Measurements from ENCODE around the gene TFIP11.

TFIP11 gene

DNA sequence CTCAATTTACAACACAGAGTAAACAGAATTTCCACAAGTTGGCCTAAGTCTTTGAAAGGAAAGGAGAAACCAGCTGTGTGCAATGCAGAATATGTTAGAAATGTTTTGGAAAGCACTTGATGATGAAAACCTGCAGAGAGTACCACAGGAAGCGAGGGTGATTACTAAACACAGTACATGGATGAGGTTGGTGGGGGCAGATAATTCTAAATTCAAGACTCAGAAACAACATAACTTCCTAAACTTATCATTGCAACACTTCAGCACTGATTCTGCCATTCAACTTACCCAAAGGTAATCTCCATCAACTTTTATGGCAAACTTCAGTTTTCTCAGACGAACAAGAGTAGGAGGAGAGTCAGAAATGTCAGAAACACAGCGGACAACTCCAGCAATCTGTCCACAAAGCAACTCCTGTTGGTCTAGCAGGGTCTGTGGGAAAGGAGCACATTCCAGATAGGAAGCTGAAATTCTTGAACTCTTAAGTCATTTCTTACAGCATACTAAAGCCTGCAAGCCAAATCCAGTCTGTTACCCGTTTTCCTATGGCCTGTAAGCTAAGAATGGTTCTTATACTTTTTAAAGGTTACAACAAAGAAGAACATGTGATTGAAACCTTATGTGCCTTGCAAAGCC lies 35.5 kb downstream of the TFIP11 start:
- no peak for DNase-seq

DNA sequence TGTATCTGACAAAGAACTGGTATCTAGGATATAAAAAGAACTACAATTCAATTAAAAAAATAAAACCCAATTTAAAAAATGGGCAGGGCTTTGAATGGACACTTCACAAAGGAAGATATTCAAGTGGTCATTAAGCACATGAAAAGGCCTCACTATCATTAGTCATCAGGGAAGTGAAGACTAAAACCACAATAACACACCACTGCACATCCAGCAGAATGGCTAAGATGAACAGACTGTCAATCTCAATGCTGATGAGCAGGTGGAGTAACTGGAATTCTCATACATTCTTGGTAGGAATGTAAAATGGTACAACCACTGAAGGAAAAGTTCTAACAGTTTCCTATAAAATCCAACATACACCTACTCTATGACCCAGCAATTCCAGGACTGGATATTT lies 37.6 kb downstream of the TFIP11 start:
- DNase-seq: no peak

GRCh38 chr22:26471522-26471921 lies 40.8 kb downstream of the TFIP11 start:
- no peak for DNase-seq

- no peak for DNase-seq
Measured at GRCh38 chr22:26470807-26471206, 41.5 kb downstream of the TFIP11 start.

- DNase-seq: no peak
Measured at GRCh38 chr22:26466196-26466595, 46.1 kb downstream of the TFIP11 start.

GRCh38 chr22:26464312-26464711 lies 48.0 kb downstream of the TFIP11 start:
- no peak for DNase-seq

- DNase-seq: no peak
Measured at GRCh38 chr22:26463688-26464087, 48.6 kb downstream of the TFIP11 start.

- no peak for DNase-seq
Measured at GRCh38 chr22:26463101-26463661, 49.1 kb downstream of the TFIP11 start.

DNA sequence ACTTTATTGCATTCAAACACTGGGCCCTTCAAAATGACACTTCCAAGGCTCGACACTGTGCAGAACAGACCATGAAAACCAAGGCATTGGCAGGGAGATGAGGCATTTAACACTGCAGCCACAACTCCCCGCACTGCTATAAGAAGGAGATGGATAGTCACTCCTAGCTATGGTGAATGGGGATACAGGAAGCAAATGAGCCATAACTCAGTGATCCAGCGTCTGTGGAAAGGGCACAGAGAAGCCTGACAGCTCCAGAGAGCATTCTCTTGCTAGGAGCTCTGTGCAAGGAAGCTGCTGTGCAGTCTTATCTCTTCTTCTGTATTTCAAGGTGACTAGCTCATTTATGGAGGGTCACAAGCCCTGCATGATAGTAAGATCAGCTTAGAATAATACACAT lies 49.6 kb downstream of the TFIP11 start:
- DNase-seq: no peak

GRCh38 chr22:26462051-26462450 lies 50.2 kb downstream of the TFIP11 start:
- DNase-seq: no peak

DNA sequence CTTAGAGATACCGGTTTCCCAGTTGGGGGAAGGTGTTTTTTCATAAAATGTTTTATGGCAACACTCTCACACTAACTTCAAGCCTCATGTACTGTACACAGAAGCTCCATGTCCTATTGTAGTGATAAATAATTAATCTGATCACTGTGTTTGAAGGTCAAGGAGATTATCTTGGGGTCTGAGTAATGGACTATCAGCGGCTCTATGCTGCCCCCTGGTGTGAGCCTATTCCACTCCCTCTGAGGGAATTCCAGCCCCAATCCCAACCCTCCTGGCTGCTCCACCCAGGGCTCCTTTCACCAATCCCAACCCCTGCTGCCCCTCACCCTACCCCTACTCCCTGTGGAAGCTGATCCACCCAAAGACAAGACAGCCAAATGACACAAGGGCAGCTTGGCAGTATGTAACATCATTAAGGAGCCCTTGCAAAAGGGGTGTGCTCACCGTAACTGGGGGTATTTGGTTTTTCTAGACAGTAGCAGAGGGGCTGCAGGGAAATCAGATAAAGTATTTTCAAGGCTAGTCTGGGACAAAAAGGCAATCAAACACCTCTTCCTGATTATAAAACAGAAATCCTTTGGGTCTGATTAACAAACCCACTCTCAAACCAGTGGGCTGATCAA lies 51.0 kb downstream of the TFIP11 start:
- DNase-seq: peak; percentile 56 to 68

DNA sequence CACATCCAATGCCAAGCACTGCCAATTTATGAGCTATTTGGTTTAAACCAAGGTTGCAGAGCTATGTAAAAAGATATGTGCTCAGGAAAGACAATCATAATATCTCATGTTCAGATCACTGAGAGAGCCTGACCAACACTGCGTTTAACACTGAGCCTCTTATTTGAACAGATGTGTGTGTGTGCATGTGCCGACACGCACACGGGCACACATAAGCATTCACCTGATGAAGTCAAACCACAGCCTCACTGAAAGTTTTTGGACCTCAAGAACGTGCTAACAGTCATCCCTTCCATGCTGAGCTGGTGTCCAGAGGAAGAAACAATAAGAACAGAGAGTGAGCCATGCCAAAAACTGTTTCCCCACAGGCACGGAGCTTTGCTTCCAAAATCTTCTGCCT lies 52.1 kb downstream of the TFIP11 start:
- no peak for DNase-seq

GRCh38 chr22:26457661-26458272 lies 54.5 kb downstream of the TFIP11 start:
- DNase-seq: no peak

- DNase-seq: no peak
Measured at GRCh38 chr22:26453812-26454500, 58.3 kb downstream of the TFIP11 start.

GRCh38 chr22:26453216-26453615 lies 59.1 kb downstream of the TFIP11 start:
- DNase-seq: no peak

DNA sequence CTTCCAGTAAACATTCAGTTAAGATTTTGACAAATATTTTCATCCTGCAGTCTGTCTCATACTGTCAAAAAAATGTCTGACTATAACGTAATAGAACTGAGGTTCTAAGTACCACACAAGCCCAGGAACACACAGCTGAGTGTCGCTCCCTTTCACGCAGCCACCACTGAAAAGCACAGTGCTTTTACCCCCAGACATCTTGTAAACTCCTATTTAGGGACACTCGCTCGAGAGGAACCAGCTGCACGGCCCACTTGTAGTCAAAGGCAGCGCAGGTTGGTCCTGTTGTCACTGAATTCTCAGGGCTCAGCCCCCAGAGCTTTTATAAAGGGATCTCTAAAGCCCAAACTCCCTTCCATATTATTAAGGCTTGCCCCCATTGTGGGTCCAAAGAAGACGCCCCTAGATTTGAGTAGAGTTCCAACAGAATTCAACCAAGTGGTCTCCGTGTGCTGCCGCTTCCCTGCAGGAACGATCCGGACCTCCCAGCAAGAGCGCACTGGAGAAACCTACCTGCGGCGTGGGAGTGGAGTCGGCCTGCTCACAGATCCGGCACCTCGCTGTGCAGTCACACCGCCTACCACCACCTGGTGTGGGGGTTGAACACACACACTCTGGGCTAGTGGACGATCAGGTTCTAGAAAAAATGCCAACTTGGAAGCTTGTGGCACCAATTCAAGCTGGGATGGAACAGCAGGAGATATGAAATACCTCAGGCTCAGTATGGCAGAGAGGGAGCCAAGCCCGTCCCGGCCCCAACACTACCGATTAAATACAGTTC lies 59.8 kb downstream of the TFIP11 start:
- DNase-seq: no peak

DNA sequence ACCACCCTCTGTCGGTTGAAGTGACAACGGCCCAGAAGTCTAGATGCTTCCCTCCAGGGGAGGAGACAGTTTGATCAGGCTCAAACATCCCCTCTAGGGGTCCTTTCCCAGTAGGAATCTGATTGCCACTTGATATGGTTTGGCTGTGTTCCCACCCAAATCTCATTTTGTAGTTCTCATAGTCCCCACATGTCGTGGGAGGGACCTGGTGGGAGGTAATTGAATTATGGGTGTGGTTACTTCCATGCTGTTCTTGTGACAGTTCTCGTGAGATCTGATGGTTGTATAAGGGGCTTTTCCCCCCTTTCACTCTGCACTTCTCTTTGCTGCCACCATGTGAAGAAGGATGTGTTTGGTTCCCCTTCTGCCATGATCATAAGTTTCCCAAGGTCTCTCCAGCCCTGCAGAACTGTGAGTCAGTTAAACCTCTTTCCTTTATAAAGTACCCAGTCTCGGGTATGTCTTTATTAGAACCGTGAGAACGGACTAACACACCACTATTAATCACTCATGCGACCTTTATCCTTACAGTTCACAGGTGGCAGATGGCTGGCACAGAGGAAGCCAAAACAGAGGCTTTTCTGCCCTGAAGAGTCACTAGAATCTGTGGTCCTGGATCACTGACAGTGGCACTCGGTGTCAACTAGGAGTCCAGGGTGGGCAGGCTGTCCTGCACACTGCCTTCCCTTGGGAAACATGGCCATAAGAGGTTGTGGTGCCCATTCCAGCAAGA lies 61.7 kb downstream of the TFIP11 start:
- no peak for DNase-seq

DNA sequence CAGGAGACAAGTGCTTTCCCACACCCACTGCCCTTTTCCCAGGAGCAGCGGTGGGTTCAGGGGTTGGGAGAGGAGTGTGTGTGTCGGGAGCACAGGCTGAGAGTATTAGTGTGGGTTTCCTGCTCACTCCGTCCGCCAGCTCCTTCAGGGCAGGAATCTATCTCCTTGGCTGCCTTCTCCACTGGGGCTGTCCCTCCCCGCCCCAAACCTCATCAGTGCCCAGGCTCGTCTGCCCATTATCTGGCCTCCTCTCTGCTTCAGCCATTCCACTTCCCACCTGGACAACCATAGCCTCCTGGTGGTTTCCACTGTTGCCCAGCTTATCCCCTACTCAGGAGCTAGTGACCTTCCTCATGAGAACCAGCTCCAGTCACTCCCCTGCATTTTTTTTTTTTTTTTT lies 63.3 kb downstream of the TFIP11 start:
- DNase-seq: no peak

- no peak for DNase-seq
Measured at GRCh38 chr22:26448334-26448733, 63.9 kb downstream of the TFIP11 start.

GRCh38 chr22:26447584-26448329 lies 64.5 kb downstream of the TFIP11 start:
- DNase-seq: no peak

DNA sequence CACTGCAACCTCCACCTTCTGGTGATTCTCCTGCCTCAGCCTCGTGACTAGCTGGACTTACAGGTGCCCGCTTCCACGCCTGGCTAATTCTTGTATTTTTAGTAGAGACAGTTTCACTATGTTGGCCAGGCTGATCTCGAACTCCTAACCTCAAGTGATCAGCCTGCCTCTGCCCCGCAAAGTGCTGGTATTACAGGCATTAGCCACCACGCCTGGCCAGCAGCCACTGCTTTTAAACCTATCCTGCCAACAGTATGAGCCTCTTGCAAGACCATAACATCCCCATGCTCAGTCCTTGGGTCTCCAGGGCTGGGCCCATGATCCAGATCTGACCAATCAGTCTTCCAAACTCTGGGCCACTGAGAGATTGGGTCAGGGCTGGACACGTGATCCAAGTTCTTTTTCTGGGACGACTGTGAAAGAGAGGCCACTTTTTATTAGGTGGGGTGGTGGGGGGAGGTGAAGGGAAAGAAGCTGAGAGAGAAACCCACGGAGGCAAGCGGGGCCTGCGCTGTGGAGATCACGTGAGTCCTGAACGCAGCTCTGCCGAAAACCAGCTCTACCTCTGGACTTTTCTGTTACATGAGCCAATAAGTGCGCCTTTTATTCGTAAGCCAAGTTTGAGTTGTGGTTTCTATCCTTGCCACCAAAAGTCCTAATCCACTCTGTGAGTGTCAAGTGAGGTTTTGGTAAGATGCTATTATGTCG lies 65.3 kb downstream of the TFIP11 start:
- DNase-seq: no peak

All from stimulated activated CD4-positive, alpha-beta T cell treated with anti-CD3 and anti-CD28 coated beads, Interleukin-2, amount 100 ng/mL, for 24 hours (primary cell).